BJ (cell line): ENCODE results near the gene ANKRD44. TPM values are rescaled to one million over a fixed set of nuclear protein-coding genes. Genes with fewer than 3 reads are reported as not detected.

Experiments
- CTCF ChIA-PET: fragments of 350-600 bp; formaldehyde crosslinking; extraction: SDS; loops from one replicate; lab custom pipeline; 2021; ENCODE audit warnings: antibody characterized with exemption, inconsistent platforms; lab: Yijun Ruan, JAX
- POLR2A ChIA-PET: fragments of 300-600 bp; sonication (Branson Sonifier 250); formaldehyde crosslinking; extraction: SDS; loops from one replicate; lab custom pipeline; 2021; ENCODE audit warnings: antibody characterized with exemption; lab: Charles Lee
- DNase-seq: peaks from one replicate; pipeline ENCODE4 v3.0.0-alpha.2; 2011; ENCODE audit warnings: low read depth
- H3K27me3 ChIP-seq: 2 replicates; pipeline ENCODE4 v1.6.0; 2011; ENCODE audit warnings: low read length; ENCODE audit not compliant: control insufficient read depth, insufficient read depth
- H3K36me3 ChIP-seq: 2 replicates; pipeline ENCODE4 v1.5.1; 2011; ENCODE audit warnings: low read length; ENCODE audit not compliant: control insufficient read depth, insufficient read depth
- H3K4me3 ChIP-seq: 2 replicates; pipeline ENCODE4 v1.5.1; 2011; ENCODE audit warnings: low read depth, mild to moderate bottlenecking, control low read depth, low read length
- CTCF ChIP-seq: IDR thresholded peaks from 2 replicates; pipeline ENCODE4 v1.5.1; 2011; ENCODE audit warnings: low read depth, mild to moderate bottlenecking, control low read depth, inconsistent platforms, low read length, moderate library complexity; ENCODE audit not compliant: insufficient read depth
- polyA plus RNA-seq: library from polyadenylated mRNA; depleted of rRNA; stranded (reverse); fragments of >200 nt; gene quantifications from 2 replicates; pipeline ENCODE4 v1.2.3, GENCODE V29; 2011

ANKRD44 gene
- polyA plus RNA-seq, 1 experiment: 12.4 TPM

DNA sequence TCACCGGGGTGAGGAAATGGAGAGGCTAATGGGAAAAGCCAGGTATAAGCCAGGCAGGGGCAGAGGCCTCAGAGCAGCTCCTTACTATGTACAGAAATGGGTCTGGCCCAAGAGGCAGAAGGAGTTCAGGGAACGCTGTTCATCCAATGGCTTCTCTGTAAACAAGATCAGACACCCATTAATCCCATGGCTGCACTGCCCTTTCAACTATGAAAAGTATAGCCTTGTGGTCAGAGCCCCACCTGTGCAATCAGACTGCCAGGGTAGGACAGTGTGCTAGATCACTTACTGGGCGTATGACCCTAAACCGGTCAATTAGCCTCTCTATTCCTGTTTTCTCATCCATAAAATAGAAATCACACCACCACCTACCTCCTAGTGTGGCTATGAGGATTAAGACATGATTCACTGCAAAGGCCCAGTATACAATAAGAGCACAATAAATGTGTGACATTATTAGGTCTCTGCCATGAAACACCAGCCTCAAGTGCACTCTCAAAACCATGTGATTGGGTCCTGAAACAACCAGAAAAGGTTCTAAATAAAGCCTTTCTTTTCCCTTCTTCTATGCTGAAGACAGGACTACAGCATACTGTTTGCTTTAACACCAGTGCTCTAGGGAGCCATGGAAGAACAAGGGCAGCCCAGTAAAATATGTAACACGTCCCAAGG lies 4.4 kb downstream of the ANKRD44 start:
- no peak for TF ChIP-seq CTCF
- DNase-seq: no peak
- POLR2A ChIA-PET: no interaction called here
- CTCF ChIA-PET: interaction anchor here (0.9 to 1.4 kb wide), 2 partner anchors 115 to 193 kb away, joined by 4 to 6 read pairs; no protein-coding TSS in a partner anchor
- Histone ChIP-seq H3K36me3 (no peaks in the 10 kb centered on the region), H3K27me3 (no peaks in the 10 kb centered on the region), H3K4me3 (no peak overlapping the region)

GRCh38 chr2:197304556-197305011 lies 6.0 kb downstream of the ANKRD44 start:
- no peak overlapping the region for H3K4me3 ChIP-seq
- no peaks in the 10 kb centered on the region for H3K36me3 ChIP-seq
- ChIA-PET CTCF (interaction anchor here (1.4 kb wide), 1 partner anchor 113 kb away, joined by 6 read pairs; no protein-coding TSS in a partner anchor), POLR2A (no interaction called here)
- TF ChIP-seq CTCF: no peak
- DNase-seq: no peak
- H3K27me3 ChIP-seq: no peaks in the 10 kb centered on the region

- H3K36me3 ChIP-seq: no peaks in the 10 kb centered on the region
- ChIA-PET POLR2A (no interaction called here), CTCF (no interaction called here)
- no peaks in the 10 kb centered on the region for H3K27me3 ChIP-seq
- no peak for DNase-seq
- no peak overlapping the region for H3K4me3 ChIP-seq
- no peak for TF ChIP-seq CTCF
These were observed 10.4 kb downstream of the ANKRD44 start for GRCh38 chr2:197300139-197300538.

GRCh38 chr2:197298609-197299008 lies 12.0 kb downstream of the ANKRD44 start:
- DNase-seq: no peak
- ChIA-PET POLR2A (no interaction called here), CTCF (no interaction called here)
- Histone ChIP-seq H3K27me3 (no peaks in the 10 kb centered on the region), H3K4me3 (no peak overlapping the region), H3K36me3 (no peaks in the 10 kb centered on the region)
- no peak for TF ChIP-seq CTCF

- TF ChIP-seq CTCF: no peak
- DNase-seq: no peak
- no peak overlapping the region for H3K4me3 ChIP-seq
- CTCF ChIA-PET: interaction anchor here (1.3 kb wide), 1 partner anchor 13 kb away, joined by 4 read pairs; no protein-coding TSS in a partner anchor
- no peaks in the 10 kb centered on the region for H3K27me3 ChIP-seq
- POLR2A ChIA-PET: no interaction called here
- no peaks in the 10 kb centered on the region for H3K36me3 ChIP-seq
These were observed 12.7 kb downstream of the ANKRD44 start for GRCh38 chr2:197297772-197298318.
